Prostate gland (tissue), 2 donors: ENCODE data around the gene BCKDK.

Experiments used
- CTCF ChIP-seq, 4 experiments: fragments of 200-600 bp in 2 of 4; fragments of 450-650 bp in 2 of 4; sonication (generic) in 2 of 4; IDR thresholded peaks; 1 replicate in 3 of 4; 2 replicates in 1 of 4; pipeline ENCODE4 v1.5.1; 2016 to 2019; ENCODE audit warnings: antibody characterized with exemption in 4 of 4, mild to moderate bottlenecking in 2 of 4, moderate library complexity in 2 of 4
- POLR2AphosphoS5 ChIP-seq: sonication (generic); formaldehyde crosslinking; IDR thresholded peaks from one replicate; pipeline ENCODE4 v1.6.1; 2017; ENCODE audit warnings: antibody characterized with exemption

- TF ChIP-seq CTCF (IDR thresholded peaks at IDR 0.05) (no peak), POLR2AphosphoS5 (no peak)
Measured at GRCh38 chr16:31061126-31061812, 46.9 kb upstream of the BCKDK start.
